Mammary epithelial cell (primary cell): ENCODE measurements around the gene VEZF1.
"Not testable (repeated sequence)": the region's sequence is repeated elsewhere in the genome, so short reads cannot be mapped to it uniquely, and the experiment has no call there.

Source experiments
- CTCF ChIP-seq, 2 donors: IDR thresholded peaks in 1 of 2; conservative IDR thresholded peaks in 1 of 2; 2 replicates each; pipeline ENCODE4 v1.5.1; 2011 to 2012; ENCODE audit warnings: inconsistent platforms in 2 of 2, low read length in 2 of 2, mild to moderate bottlenecking in 2 of 2, control low read depth in 1 of 2, low read depth in 1 of 2; ENCODE audit not compliant: insufficient read depth in 1 of 2; ENCODE audit errors: extremely low read depth in 1 of 2
- EZH2 ChIP-seq: IDR thresholded peaks from 2 replicates; pipeline ENCODE4 v1.6.1; 2012; ENCODE audit warnings: low read length, inconsistent platforms, borderline replicate concordance

- TF ChIP-seq CTCF (conservative IDR thresholded peaks at IDR 0.05 in 1 of 2, IDR thresholded peaks at IDR 0.05 in 1 of 2; ENCODE audit: extremely low read depth in 1 of 2, insufficient read depth in 1 of 2, low read depth in 1 of 2, low read length in 2 of 2); EZH2: not testable (repeated sequence)
Measured at GRCh38 chr17:57958391-57958790, 29.7 kb downstream of the VEZF1 start.
